ENCODE results near the gene KRTAP5-7. TPM values are rescaled to one million over a fixed set of nuclear protein-coding genes. Genes with fewer than 3 reads are reported as not detected.

Gene KRTAP5-7
- total and polyA plus RNA-seq, 2 experiments from 2014 or later = not detected

DNA sequence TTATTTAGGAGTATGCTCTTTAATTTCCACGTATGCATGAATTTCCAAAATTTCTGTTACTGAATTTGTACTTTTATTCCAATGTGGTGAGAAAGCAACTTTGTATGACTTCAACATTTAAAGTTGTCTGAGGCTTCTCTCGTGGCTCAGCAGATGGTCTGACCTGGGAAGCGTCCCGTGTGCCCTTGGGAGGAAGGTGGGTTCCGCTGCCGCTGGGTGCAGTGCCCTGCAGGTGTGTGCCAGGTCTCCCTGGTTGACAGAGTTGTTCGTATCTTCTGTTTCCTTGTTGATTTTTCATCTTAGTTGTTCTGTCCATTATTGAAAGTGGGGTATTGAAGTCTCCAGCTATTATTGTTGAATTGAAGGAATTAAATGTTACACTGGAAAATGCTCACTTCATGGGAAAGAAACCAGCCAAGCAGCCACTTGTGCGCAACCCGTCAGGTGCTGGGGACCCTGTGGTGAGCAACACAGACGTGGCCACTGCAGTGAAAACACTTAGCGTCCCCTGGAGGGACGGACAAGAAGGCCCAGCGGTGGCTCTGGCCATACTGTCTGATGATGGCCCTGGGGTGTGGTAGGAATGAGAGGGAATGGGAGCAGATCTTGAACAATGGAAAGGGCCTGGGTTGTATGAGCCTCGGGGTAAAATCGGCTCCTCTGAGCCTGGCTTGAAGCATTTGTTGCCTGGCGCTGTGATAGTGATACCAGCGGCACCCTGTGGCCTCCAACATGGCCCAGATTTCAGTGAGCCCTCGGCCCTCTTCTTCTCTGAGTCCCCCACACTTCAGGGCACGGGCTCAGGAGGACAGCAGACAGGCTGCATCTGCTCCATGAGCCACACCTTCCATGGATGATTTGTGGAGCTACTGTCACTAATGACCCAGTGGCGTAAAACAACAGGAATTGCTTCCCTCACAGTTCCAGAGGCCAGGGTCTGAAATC, 31.5 kb upstream of the KRTAP5-7 start (continued):
- TF ChIP-seq, protein P1, sequence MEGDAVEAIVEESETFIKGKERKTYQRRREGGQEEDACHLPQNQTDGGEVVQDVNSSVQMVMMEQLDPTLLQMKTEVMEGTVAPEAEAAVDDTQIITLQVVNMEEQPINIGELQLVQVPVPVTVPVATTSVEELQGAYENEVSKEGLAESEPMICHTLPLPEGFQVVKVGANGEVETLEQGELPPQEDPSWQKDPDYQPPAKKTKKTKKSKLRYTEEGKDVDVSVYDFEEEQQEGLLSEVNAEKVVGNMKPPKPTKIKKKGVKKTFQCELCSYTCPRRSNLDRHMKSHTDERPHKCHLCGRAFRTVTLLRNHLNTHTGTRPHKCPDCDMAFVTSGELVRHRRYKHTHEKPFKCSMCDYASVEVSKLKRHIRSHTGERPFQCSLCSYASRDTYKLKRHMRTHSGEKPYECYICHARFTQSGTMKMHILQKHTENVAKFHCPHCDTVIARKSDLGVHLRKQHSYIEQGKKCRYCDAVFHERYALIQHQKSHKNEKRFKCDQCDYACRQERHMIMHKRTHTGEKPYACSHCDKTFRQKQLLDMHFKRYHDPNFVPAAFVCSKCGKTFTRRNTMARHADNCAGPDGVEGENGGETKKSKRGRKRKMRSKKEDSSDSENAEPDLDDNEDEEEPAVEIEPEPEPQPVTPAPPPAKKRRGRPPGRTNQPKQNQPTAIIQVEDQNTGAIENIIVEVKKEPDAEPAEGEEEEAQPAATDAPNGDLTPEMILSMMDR (conservative IDR thresholded peaks at IDR 0.05; ENCODE audit: low read depth in 2 of 2) = no peak
- no peak for TF ChIP-seq EZH2 (IDR thresholded peaks at IDR 0.05; ENCODE audit: low read depth, unreplicated experiment)
- TF ChIP-seq, protein P2, sequence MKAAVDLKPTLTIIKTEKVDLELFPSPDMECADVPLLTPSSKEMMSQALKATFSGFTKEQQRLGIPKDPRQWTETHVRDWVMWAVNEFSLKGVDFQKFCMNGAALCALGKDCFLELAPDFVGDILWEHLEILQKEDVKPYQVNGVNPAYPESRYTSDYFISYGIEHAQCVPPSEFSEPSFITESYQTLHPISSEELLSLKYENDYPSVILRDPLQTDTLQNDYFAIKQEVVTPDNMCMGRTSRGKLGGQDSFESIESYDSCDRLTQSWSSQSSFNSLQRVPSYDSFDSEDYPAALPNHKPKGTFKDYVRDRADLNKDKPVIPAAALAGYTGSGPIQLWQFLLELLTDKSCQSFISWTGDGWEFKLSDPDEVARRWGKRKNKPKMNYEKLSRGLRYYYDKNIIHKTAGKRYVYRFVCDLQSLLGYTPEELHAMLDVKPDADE (IDR thresholded peaks at IDR 0.05) = no peak
- no peak for TF ChIP-seq STAT1 (IDR thresholded peaks at IDR 0.05; ENCODE audit: unreplicated experiment)
- TF ChIP-seq ZNF331 (CRISPR knock-in tag; IDR thresholded peaks at IDR 0.05; ENCODE audit: low read depth) = no peak

DNA sequence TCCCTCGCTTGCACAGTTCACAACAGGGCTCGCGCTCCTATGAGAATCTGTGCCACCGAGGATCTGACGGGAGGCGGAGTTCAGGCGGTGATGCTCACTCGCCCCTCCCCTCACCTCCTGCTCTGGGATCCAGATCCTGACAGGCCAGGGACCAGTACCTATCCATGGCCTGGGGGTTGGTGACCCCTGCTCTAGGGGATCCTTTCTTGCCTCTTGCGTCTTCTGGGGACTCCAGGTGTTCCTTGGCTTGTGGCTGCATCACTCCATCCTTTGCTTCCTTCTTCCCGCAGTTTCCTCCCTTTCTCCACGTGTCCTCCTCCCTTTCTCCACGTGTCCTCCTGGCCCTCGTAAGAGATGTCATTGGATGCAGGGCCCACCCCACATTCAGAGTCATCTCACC, 30.6 kb upstream of the KRTAP5-7 start:
- no peaks in the 10 kb centered on the region for H3K9me2 ChIP-seq (ENCODE audit: insufficient read depth)
- Mint-ChIP-seq H3K9me3 (0 out of 3 replicates have a peak, but pooled peaks cover 3% of the 10 kb centered on the region), H3K27me3 (ENCODE audit: insufficient read depth, low read depth, poor library complexity) (peaks cover 5% of the 10 kb centered on the region), H3K4me3 (no peak overlapping the region), H3K36me3 (ENCODE audit: low read depth) (peaks cover 48% of the 10 kb centered on the region), H3K27ac (no peak overlapping the region), H3K4me1 (no peaks in the 10 kb centered on the region)
- no peak overlapping the region for H3K4me3 ChIP-seq
- DNase-seq (ENCODE audit: low spot score) (no peak), ATAC-seq (no peak)
- H3K36me3 ChIP-seq (ENCODE audit: insufficient read depth) = peaks cover 8% of the 10 kb centered on the region; the same call in 1 of the 2 replicates
- H3F3A ChIP-seq (replicated peaks; ENCODE audit: low read depth) = no peaks in the 10 kb centered on the region
- no peak overlapping the region for H3K27ac ChIP-seq (ENCODE audit: low read depth)
- H3K79me2 ChIP-seq (replicated peaks; ENCODE audit: insufficient read depth) = no peaks in the 10 kb centered on the region
- no peak overlapping the region for H2AFZ ChIP-seq
- no peaks in the 10 kb centered on the region for H3K4me1 ChIP-seq (ENCODE audit: insufficient read depth)
- no peak overlapping the region for H3K4me2 ChIP-seq
- H4K20me1 ChIP-seq (replicated peaks; ENCODE audit: insufficient read depth) = no peaks in the 10 kb centered on the region; the same call in 1 of the 2 replicates
- no peaks in the 10 kb centered on the region for H3K27me3 ChIP-seq (ENCODE audit: insufficient read depth)
- no peak for TF ChIP-seq ZNF331 (CRISPR knock-in tag; IDR thresholded peaks at IDR 0.05; ENCODE audit: low read depth)
- no peak for TF ChIP-seq JUNB (IDR thresholded peaks at IDR 0.05; ENCODE audit: unreplicated experiment)
- no peak for TF ChIP-seq STAT1 (IDR thresholded peaks at IDR 0.05; ENCODE audit: unreplicated experiment)
- TF ChIP-seq NANOG (IDR thresholded peaks at IDR 0.05; ENCODE audit: borderline replicate concordance) = no peak
- TF ChIP-seq, protein P2 (IDR thresholded peaks at IDR 0.05) = no peak
- TF ChIP-seq, protein P1 (conservative IDR thresholded peaks at IDR 0.05; ENCODE audit: low read depth in 2 of 2) = no peak
- TF ChIP-seq, protein P3, sequence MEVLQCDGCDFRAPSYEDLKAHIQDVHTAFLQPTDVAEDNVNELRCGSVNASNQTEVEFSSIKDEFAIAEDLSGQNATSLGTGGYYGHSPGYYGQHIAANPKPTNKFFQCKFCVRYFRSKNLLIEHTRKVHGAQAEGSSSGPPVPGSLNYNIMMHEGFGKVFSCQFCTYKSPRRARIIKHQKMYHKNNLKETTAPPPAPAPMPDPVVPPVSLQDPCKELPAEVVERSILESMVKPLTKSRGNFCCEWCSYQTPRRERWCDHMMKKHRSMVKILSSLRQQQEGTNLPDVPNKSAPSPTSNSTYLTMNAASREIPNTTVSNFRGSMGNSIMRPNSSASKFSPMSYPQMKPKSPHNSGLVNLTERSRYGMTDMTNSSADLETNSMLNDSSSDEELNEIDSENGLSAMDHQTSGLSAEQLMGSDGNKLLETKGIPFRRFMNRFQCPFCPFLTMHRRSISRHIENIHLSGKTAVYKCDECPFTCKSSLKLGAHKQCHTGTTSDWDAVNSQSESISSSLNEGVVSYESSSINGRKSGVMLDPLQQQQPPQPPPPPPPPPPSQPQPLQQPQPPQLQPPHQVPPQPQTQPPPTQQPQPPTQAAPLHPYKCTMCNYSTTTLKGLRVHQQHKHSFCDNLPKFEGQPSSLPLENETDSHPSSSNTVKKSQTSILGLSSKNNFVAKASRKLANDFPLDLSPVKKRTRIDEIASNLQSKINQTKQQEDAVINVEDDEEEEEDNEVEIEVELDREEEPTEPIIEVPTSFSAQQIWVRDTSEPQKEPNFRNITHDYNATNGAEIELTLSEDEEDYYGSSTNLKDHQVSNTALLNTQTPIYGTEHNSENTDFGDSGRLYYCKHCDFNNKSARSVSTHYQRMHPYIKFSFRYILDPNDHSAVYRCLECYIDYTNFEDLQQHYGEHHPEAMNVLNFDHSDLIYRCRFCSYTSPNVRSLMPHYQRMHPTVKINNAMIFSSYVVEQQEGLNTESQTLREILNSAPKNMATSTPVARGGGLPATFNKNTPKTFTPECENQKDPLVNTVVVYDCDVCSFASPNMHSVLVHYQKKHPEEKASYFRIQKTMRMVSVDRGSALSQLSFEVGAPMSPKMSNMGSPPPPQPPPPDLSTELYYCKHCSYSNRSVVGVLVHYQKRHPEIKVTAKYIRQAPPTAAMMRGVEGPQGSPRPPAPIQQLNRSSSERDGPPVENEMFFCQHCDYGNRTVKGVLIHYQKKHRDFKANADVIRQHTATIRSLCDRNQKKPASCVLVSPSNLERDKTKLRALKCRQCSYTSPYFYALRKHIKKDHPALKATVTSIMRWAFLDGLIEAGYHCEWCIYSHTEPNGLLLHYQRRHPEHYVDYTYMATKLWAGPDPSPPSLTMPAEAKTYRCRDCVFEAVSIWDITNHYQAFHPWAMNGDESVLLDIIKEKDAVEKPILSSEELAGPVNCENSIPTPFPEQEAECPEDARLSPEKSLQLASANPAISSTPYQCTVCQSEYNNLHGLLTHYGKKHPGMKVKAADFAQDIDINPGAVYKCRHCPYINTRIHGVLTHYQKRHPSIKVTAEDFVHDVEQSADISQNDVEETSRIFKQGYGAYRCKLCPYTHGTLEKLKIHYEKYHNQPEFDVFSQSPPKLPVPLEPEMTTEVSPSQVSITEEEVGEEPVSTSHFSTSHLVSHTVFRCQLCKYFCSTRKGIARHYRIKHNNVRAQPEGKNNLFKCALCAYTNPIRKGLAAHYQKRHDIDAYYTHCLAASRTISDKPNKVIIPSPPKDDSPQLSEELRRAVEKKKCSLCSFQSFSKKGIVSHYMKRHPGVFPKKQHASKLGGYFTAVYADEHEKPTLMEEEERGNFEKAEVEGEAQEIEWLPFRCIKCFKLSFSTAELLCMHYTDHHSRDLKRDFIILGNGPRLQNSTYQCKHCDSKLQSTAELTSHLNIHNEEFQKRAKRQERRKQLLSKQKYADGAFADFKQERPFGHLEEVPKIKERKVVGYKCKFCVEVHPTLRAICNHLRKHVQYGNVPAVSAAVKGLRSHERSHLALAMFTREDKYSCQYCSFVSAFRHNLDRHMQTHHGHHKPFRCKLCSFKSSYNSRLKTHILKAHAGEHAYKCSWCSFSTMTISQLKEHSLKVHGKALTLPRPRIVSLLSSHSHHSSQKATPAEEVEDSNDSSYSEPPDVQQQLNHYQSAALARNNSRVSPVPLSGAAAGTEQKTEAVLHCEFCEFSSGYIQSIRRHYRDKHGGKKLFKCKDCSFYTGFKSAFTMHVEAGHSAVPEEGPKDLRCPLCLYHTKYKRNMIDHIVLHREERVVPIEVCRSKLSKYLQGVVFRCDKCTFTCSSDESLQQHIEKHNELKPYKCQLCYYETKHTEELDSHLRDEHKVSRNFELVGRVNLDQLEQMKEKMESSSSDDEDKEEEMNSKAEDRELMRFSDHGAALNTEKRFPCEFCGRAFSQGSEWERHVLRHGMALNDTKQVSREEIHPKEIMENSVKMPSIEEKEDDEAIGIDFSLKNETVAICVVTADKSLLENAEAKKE (CRISPR knock-in tag; IDR thresholded peaks at IDR 0.05) = no peak
- no peak for TF ChIP-seq CREB1 (CRISPR knock-in tag; IDR thresholded peaks at IDR 0.05; ENCODE audit: low read depth)
- no peak for TF ChIP-seq EZH2phosphoT487 (IDR thresholded peaks at IDR 0.05; ENCODE audit: unreplicated experiment)
